ENCODE measurements around the gene M1AP. TPM values are rescaled to one million over a fixed set of nuclear protein-coding genes. Genes with fewer than 3 reads are reported as not detected.

M1AP gene
- polyA plus RNA-seq, 1 donor (not counting 4 experiments of a cell fraction or from before 2014, with no cell fraction given) = 0.21 TPM

- TF ChIP-seq EZH2 (IDR thresholded peaks at IDR 0.05; ENCODE audit: low read length) = no peak
- TF ChIP-seq, protein P1, sequence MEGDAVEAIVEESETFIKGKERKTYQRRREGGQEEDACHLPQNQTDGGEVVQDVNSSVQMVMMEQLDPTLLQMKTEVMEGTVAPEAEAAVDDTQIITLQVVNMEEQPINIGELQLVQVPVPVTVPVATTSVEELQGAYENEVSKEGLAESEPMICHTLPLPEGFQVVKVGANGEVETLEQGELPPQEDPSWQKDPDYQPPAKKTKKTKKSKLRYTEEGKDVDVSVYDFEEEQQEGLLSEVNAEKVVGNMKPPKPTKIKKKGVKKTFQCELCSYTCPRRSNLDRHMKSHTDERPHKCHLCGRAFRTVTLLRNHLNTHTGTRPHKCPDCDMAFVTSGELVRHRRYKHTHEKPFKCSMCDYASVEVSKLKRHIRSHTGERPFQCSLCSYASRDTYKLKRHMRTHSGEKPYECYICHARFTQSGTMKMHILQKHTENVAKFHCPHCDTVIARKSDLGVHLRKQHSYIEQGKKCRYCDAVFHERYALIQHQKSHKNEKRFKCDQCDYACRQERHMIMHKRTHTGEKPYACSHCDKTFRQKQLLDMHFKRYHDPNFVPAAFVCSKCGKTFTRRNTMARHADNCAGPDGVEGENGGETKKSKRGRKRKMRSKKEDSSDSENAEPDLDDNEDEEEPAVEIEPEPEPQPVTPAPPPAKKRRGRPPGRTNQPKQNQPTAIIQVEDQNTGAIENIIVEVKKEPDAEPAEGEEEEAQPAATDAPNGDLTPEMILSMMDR (optimal IDR thresholded peaks at IDR 0.05 in 1 of 3, IDR thresholded peaks at IDR 0.05 in 1 of 3, conservative IDR thresholded peaks at IDR 0.05 in 1 of 3; ENCODE audit: extremely low read depth in 1 of 3, insufficient read depth in 2 of 3, low read length in 3 of 3) = no peak
- FAIRE-seq = no peak
- no peaks in the 10 kb centered on the region for H3K27me3 ChIP-seq (ENCODE audit: control insufficient read depth, extremely low read depth, insufficient read depth, low read length)
- H3K36me3 ChIP-seq (ENCODE audit: control insufficient read depth in 2 of 2, extremely low read depth in 1 of 2, insufficient read depth in 2 of 2, low read length in 2 of 2) = no peaks in the 10 kb centered on the region
- no peaks in the 10 kb centered on the region for H4K20me1 ChIP-seq (ENCODE audit: control insufficient read depth, extremely low read depth, insufficient read depth, low read length)
- dilution Hi-C loops (cut with MboI; ENCODE audit: extremely low pct_ligation_motif_present, low sequenced_read_pairs) = no loop called here
- no peak for DNase-seq (ENCODE audit: low read depth, low spot score)
- H3K27ac ChIP-seq (ENCODE audit: control insufficient read depth, insufficient read depth, low read length) = no peak overlapping the region
- no peaks in the 10 kb centered on the region for H3K79me2 ChIP-seq (ENCODE audit: control insufficient read depth, insufficient read depth, low read length)
- H3K4me2 ChIP-seq (ENCODE audit: control insufficient read depth, extremely low read depth, insufficient read depth, low read depth, low read length) = no peak overlapping the region
- peaks cover 12% of the 10 kb centered on the region for H3K4me1 ChIP-seq (ENCODE audit: control insufficient read depth, extremely low read depth, insufficient read depth, low read length)
- H3K9me3 ChIP-seq (ENCODE audit: control insufficient read depth, low read depth, low read length) = no peaks in the 10 kb centered on the region
- no peak overlapping the region for H3K4me3 ChIP-seq (ENCODE audit: control insufficient read depth in 2 of 3, extremely low read depth in 1 of 3, insufficient read depth in 2 of 3, low read depth in 1 of 3, low read length in 3 of 3)
- H2AFZ ChIP-seq (ENCODE audit: control insufficient read depth, low read length) = no peak overlapping the region
- H3K9me1 ChIP-seq (ENCODE audit: control insufficient read depth, extremely low read depth, insufficient read depth, low read length) = no peaks in the 10 kb centered on the region
- H3K9ac ChIP-seq (ENCODE audit: control insufficient read depth, extremely low read depth, insufficient read depth, low read length) = no peak overlapping the region
Measured at GRCh38 chr2:74578408-74578807, 69.7 kb downstream of the M1AP start.

GRCh38 chr2:74577448-74577847, 70.7 kb downstream of the M1AP start:
- no peak overlapping the region for H3K4me3 ChIP-seq (ENCODE audit: control insufficient read depth in 2 of 3, extremely low read depth in 1 of 3, insufficient read depth in 2 of 3, low read depth in 1 of 3, low read length in 3 of 3)
- no peaks in the 10 kb centered on the region for H3K36me3 ChIP-seq (ENCODE audit: control insufficient read depth in 2 of 2, extremely low read depth in 1 of 2, insufficient read depth in 2 of 2, low read length in 2 of 2)
- H3K27me3 ChIP-seq (ENCODE audit: control insufficient read depth, extremely low read depth, insufficient read depth, low read length) = no peaks in the 10 kb centered on the region
- no peaks in the 10 kb centered on the region for H3K9me1 ChIP-seq (ENCODE audit: control insufficient read depth, extremely low read depth, insufficient read depth, low read length)
- no peak overlapping the region for H3K4me2 ChIP-seq (ENCODE audit: control insufficient read depth, extremely low read depth, insufficient read depth, low read depth, low read length)
- H3K79me2 ChIP-seq (ENCODE audit: control insufficient read depth, insufficient read depth, low read length) = no peaks in the 10 kb centered on the region
- TF ChIP-seq EZH2 (IDR thresholded peaks at IDR 0.05; ENCODE audit: low read length) = no peak
- TF ChIP-seq, protein P1 (optimal IDR thresholded peaks at IDR 0.05 in 1 of 3, IDR thresholded peaks at IDR 0.05 in 1 of 3, conservative IDR thresholded peaks at IDR 0.05 in 1 of 3; ENCODE audit: extremely low read depth in 1 of 3, insufficient read depth in 2 of 3, low read length in 3 of 3) = no peak
- no peaks in the 10 kb centered on the region for H3K9me3 ChIP-seq (ENCODE audit: control insufficient read depth, low read depth, low read length)
- DNase-seq (ENCODE audit: low read depth, low spot score) = no peak
- H3K27ac ChIP-seq (ENCODE audit: control insufficient read depth, insufficient read depth, low read length) = no peak overlapping the region
- peaks cover 12% of the 10 kb centered on the region for H3K4me1 ChIP-seq (ENCODE audit: control insufficient read depth, extremely low read depth, insufficient read depth, low read length)
- H3K9ac ChIP-seq (ENCODE audit: control insufficient read depth, extremely low read depth, insufficient read depth, low read length) = no peak overlapping the region
- H2AFZ ChIP-seq (ENCODE audit: control insufficient read depth, low read length) = peak overlapping the region; percentile 57
- dilution Hi-C loops (cut with MboI; ENCODE audit: extremely low pct_ligation_motif_present, low sequenced_read_pairs) = no loop called here
- no peaks in the 10 kb centered on the region for H4K20me1 ChIP-seq (ENCODE audit: control insufficient read depth, extremely low read depth, insufficient read depth, low read length)
- no peak for FAIRE-seq
